Measurements from ENCODE around the gene SLC2A4.

The SLC2A4 gene

DNA sequence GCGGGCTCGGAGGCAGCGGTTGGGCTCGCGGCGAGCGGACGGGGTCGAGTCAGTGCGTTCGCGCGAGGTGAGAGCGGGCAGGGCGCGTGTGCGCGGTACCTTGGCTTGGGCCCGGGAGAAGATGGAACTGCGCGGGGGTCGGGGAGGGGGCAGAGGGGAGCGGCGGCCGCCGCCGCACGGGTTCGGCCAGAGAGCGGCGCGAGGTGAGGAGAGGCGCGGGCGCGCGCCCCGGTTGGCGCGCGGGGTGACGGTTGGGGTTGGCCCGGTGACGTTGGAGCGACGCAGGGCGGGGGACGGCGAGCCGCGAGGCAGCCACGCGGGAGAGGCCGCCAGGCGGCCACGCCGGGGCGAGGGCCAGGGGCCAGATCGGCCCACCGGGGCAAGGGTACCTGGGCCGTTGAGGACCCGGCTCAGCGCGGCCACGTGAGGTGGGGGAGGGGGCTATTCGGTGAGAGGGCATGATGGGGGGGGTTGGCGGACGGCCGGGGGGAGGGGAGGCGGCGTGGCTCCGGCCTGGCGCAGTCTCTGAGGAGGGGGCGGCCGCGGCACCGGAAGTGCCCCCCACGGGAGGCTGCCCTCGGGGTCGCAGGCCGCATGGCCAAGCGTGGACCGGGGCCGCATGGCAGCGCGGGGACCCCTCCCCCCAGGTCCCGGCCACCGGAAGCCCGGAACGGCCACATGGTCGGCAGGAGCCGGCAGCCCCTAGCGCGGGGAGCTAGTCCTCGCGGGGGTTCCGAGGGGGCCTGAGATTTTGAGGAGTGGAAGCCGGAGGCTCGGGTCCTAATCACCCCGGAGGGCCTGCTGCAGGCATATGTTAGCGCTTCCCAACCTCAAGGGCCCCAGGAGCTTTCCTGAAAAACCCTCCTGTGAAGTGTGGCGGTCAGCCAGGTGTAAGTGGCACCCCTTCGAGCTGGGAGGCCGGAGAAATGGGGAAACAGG, 26.4 kb downstream of the SLC2A4 start:
- peak; percentile 77 for DNase-seq

DNA sequence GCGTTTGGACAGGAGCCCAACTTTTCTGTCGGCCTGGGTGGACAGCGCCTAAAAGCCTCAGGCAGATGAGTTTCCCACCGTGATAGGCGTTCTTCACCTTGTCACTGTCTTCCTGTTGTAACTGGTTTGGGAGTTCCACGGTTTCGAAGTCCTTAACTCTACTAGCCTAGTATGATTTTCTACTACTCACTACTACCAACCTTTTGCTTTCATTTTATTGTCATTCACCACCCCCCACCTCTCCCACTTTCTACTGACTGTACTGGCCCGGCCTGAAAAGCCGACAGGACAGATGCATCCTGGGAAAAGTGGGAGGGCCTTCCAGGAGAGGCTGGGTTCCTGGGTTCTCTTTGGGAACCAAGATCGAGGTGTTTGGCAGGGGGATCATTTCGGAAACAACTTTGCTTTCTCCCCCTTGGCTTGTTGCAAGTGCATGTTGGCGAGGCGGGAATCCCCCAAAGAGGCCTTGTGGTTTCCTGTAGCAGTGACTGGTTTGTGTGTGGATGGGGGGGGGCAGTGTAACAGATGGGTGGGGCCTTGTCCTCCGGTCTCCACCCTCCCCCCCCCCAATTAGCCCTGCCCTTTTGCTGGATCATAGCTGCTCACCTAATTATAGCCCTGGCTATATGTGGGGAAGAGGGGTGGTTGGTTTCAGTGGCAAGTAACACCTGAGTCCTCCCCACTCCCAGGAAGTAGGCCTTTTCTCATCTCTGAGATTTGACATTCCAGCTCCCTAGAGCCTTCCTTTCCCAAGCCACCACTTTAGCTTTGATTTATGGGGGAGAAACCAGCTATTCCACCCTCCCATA, 27.3 kb downstream of the SLC2A4 start:
- peak; percentile 90 for DNase-seq

DNA sequence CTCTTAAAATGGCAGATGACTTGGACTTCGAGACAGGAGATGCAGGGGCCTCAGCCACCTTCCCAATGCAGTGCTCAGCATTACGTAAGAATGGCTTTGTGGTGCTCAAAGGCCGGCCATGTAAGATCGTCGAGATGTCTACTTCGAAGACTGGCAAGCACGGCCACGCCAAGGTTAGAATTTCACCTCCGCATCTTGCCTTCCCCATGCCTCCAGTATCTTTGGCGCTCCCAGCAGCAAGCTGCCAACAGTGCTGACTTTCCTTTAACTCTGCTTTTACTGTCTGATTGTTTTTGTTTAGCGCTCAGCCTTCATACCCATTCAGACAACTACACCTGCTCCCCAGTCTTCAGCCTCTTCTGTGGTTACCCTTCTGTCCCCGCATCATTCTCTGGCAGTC, 28.1 kb downstream of the SLC2A4 start:
- no peak for DNase-seq

DNA sequence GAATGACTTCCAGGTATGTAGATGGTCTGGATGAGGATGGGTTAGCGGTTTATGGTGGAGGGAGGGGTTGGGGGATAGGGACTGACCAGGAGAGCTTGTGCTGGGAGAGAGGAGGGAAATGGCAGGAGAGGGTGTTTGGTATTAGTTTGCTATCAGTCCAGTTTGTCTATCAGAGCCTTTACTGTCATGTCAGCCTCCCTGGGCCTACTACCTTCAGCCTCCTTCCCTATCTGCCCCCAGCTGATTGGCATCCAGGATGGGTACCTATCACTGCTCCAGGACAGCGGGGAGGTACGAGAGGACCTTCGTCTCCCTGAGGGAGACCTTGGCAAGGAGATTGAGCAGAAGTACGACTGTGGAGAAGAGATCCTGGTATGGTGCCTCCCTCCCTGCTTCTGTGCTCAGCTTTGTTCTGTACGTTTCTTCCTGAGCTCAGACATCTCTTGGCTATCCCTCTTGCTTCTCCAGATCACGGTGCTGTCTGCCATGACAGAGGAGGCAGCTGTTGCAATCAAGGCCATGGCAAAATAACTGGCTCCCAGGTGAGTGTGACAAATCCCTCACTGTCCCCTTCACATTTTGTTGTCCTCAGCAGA, 29.7 kb downstream of the SLC2A4 start:
- DNase-seq: no peak

DNA sequence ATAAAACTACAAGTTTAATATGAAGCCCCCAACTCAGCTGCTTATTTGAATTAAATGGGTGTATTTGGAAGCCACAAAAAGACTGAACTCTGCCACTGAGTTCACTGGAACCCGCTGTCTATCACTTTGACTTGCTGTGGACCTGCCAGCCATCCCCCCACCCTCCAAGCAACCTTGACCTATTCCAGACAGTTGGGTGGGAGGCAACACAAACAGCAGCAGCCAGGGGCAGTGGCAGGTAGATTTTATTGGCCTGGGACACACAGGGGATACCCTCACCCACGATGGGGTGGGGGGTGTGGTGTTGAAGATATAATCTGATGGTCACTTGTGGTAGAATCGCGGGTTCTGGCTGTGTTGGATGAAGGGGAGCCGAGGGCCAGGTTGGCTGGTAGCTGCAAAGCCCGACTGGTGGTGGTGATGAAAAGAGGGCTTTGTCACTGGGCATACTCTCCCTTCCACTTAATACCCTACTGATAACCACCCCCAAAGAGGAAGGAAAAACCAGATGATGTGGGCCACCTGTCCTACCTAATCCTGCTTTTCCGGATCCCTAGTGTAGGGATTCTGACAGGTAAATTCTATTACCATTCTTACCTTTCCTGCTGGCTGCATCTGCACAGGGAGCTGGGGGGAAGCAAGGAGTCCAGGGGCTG, 31.0 kb downstream of the SLC2A4 start:
- DNase-seq: peak; percentile 53

DNA sequence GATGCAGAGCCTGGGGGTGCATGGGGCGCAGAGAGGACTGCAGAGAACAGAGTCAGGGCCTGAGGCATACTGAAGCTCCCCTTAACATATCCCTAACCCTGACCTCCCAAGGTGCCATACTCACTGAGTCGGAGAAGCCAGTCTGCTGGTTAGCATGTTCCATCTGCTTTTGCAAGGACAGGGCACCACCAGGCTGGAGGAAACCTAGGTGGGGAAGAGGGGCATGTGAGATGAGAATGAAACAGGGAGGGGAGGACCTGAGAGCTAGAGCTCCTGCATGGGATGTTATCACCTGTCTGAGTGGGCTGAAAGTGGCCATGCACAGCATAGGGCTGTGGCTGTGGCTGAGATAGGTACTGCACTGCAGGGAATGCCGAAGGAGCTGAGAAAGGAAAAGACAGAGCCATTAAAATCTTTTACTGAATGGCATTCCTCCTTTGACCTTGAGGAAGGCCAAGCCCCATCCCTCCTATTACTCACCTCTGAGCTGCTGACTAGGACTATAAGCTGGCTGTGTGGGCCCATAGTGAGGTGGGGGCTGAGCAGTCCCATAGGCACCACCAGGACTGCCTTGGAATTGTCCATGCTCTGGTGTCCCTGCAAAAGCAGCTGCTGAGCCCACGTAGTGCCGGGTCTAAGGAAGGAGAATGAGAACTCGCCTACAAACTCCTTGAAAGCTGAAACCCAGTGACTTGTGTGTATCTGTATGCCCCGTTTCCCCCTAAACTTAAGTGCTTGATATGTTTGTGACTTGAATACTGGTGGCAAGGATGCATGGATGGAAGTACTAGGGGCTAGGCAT, 31.8 kb downstream of the SLC2A4 start:
- peak; percentile 70 for DNase-seq

DNA sequence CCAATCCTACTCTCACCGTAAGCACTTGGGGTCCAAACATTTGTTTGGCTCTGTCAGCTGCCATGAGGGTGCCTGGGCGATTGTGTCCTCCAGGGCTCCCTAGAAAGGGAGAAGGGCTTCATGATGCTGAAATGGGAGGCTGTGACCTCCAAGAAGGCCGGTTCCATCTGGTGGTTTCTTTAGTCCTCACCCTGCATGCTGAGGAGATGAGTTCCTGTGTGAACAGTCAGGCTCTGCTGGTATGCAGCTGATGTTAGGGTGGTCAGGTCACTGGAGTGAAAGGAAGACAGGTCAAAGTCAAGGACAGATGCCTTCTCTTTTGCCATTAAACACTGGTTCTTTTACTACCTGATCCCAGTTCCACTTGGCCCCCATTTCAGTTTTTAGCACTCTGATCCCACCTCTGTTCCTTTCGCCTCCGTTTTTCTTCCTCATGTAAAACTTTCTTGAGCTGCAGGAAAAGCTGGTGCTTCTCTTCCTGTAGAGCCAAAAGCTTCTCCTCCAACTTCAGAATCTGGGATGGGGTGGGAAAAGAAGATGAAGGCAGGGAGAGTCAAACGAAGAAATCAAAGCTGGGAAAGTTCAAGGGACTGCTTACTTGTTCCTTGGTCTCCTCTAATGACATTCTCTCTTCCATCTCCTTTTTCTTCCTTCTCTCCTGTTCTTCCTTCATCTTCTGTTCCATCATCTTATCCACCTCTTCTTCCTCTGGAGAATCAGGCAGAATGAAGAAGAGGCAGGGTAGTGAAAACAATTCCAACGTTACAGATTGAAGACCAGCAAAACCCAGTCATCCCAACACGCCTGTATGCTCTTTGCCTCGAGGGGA, 32.6 kb downstream of the SLC2A4 start:
- peak; percentile 65 for DNase-seq

DNA sequence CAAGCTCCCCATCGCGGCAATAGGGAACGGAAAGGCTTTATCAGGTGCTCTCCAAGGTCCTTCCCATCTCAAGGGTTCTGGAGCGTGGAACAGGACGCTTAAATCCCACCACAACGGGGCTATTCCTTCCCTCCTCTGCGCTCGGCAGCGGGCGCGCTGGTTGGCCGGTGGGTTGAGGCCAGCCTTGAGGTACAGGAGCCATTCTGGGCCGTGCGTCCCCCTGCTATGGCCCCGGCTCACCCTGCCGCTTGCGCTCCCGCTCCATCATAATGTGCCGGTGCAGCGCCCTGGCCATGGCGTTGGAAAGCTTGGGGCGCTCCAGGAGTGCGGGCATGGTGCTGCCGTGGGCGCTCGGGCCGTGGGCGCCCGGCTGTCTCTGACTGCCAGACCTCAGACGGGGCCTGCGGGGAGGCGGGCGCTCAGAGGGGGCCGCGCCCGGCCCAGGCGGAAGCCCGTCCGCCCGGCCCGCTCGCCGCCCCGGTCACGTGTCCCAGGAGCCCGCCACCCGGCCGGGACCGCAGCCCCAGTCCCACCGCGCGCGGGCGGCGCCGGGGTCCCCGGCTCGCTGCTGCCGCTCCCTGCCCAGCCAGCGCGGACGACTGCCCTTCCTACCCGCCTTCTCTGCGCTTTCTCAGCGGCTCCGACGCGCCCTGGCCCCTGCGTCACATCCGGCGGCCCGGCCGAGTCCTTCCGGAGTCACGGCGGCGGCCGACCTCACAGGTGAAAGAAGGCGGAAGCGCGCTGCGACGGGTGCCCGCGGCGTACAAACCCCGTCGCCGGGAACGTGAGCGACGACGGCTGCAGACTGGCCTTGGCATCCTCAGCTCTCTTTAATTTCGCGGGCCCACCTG, 33.4 kb downstream of the SLC2A4 start, which contains the start of gene GPS2:
TSS of gene GPS2 (minus strand) at position 642 of the 851 bp plus-strand sequence. CDS start at position 334, 308 bp downstream.
- DNase-seq: peak; percentile 93

DNA sequence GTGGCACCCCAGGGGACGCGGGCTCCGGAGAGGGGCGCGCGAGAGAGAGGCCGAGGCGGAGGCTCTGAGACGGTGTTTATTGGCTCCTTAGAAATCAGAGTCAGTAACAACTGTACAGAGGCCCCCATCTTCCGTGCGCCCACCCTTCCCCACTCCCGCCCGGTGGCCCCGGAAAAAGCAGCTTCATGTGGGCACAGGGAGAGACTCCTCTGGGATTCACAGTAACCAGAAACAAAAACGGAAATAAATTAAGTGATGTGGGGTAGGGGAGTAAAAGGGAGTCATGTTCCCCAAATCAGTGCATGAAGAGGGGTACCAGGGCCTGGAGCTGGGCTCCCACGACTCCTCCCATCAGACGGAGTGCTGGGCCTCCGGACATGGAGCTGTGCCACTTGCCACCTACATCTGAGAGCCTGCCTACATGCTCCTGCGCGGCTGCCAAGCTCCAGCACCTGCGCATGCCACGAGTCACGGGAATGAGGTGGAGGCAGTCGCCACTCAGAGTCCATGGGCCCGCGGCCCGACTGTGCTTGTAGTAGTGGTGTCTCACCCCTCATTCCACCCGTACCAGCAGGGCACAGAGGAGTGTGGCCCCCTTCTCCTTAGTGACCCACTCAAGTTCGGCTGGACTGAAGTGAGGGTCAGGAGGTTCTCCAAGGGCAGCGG, 34.2 kb downstream of the SLC2A4 start:
- DNase-seq: peak; percentile 39

DNA sequence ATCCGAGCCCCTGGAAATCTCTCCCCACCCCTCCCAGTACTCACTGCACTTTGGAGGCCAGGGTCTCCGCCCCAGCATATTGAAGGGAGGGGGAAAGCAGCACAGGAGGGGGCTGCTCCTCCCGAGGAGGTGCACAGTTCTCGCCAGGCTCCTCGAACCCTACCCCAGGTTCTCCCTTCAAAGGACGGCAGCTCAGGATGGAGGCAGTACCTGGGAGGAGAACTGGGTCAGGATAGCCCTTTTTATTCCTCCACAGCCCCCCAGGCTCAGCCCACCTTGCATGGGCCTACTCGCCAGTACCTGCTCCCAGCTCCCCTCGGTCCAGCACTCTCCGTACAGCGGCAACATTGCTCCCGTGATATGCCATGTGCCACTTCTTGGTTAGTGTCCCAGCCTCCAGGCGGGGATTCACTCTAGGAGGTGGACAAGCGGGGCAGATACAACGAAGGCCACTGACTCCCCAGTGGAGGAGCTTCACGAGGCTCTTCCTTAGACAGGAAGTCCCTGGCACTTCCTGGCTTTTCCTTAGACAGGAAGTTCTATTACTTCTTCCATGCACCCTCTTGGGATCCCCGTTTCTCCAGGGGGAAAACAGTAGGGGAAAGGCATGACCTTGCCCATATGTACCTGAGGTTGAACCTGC, 35.8 kb downstream of the SLC2A4 start:
- no peak for DNase-seq

DNA sequence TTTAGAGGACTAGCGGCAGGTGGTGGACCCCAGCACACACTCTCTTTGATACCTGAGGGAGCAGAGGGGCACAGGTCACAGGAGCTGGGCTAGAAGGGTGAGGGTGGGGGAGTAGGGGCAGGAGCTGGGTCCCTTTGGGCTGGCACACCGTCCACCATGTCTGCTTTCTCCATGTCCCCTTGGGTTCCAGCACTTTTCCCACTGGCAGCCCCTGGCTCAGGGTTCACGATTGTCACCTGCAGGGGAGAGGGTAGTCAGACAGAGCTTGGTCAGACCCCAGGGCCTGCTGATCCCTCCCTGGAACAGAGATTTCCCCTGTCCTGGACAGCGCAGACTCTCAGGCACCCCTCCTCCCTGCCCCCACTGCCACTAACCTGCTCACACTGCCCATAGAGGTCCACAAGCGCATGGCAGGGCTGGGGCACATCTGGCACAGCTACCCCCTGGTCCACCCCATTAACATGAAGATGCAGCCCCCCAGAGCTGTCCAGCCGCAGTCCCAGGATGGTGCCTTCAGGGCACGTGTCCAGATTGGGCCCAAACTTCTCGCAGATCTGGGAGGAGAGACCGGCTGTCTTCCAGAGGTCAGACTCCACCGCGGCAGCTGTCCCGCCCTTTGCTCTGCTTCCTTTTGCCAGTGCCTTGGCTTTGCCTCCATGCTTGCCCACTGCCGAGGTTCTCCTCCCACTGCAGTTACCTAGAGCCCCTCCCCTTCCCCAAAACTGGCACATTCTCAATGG, 36.8 kb downstream of the SLC2A4 start:
- no peak for DNase-seq

DNA sequence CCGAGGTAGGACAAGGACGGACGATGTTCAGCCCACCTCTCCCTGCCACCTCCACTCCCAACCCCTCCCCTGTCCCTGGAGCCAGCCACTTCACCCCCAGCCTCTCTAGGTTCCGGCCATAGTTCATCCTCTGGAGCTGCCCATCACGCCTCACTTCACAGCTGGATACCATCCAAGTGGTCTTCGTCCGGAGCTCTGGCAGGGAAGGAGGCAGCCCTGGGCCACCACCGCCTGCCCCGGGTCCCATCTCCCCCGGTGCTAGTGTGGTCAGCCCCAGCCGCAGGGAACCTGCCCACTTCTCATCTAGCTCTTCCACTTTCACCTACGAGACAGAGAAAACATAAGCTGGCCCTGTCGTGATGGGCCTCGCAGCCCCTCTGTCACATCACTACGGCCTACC, 39.9 kb downstream of the SLC2A4 start:
- no peak for DNase-seq

DNA sequence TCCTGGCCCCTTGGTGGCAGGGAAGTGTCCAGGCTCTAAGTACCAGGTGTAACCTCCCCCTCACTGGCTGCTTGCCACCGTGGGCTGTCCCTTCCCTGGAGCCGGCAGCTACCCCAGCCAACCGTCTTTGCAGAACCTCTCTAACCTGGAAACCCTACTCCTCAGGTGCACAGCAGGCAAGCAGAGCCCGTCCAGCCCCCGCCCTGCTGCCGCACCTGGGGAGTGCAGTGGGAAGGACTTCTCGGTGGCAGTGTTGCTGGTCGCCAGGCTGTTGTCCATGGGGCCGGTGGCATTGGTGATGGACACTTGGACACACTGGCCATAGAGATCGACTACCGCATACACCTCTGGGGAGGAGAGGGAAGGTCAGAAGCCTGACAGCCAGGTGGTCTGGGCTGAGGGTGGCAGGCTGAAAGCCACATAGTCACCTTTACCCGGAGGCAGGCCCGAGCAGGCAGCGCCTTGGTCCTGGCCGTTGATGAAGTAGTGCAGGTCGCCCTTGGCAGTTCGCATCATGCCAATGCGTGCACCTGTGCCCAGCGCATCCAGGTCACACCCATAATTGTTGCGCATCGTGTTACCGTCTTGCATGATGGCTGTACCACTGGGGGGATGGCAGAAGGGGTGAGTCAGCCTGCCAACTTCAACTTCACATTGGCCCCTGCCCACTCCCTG, 41.1 kb downstream of the SLC2A4 start:
- DNase-seq: no peak

DNA sequence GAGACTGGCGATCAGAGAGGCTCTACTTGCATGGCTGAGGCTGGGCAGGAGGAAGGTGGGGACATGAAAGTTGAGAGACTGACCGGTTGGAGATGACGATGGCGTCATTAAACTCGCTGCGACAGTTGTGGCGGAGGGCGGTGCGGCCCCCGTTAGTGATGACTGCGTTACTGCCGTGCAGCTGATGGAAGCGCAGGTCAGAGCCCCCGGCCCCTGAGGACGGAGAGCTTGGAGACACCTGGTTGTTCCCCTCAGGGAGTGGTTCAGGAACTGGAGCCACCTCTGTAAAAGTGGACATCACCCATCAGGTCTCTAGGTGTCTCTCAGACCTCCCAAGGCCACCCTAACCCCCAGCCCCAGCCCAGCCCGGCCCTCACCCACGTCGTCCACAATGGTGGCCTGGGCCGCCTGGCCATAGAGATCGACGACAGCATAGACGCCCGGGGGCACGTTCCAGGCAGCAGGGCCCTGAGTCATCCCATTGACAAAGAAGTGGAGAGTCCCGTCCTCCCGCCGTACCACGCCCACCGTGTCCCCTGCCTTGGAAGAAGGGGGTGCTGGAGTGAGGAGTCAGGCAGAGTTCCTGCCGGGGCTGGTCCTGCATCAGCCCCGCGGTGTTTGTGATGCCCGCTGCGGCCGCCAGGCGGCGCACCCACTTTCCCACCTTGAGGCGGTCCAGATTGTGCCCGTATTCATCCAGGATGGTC, 42.4 kb downstream of the SLC2A4 start:
- DNase-seq: peak; percentile 64

DNA sequence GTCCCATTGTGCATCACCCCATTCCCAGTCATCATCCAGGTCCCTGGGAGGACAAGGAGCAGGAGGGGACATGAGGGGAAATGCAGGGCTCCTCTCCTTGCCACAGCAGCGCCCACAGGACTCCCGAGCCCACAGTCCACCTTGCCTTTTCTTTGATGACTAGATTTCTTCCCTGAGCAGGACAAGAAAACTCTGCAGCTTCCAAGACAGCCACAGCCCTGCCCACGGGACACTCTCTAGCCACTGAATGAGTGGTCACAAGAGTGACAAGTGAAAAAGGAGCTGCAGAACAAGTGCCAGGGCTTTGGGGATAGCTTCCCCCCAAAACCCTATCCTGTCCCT, 42.9 kb downstream of the SLC2A4 start:
- no peak for DNase-seq

DNA sequence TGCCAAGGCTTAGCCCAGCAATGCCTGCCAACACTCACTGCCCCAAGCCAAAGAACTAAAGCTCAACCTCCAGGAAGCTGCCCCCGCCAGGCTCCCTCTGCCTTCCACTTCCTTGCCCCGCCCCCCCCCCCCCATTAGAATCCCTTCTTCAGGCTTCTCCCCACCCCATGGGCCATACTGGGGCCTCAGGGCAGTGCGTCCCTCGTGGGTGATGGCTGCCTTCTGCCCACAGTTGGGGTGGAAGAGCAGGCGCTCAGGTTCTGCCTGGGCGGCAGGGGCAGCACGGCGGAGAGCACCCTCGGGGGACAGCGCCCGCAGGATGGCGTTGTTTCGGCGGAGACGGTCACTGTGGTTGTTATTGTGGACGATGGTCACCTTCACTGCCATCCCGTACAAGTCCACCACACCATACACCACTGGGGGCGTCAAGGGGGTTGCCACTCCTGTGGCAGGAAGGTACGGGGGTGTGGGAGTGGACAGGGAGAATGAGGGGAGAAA, 43.6 kb downstream of the SLC2A4 start:
- no peak for DNase-seq

DNA sequence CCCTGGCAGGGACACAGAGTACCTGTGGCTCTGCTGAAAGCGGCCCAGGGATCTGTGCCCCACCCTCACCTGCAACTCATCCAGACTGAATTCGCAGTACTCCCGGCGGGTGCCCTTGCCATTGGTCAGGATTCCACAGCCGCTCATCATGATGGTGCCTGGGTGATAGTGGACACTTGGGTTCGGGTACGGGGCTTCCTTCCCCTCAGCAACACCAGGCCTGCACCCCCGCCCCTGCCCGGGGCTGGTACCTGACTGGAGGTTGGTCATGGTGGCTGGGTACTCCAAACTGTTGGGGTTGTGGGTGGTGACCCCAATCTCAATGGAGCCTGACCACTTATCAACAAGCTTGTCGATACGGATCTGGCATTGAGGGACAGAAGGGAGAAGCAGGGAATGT, 44.7 kb downstream of the SLC2A4 start:
- DNase-seq: no peak

Data from NCI-H82 (cell line).